Fibroblast of pulmonary artery (primary cell): ENCODE results near the gene CAMSAP1.

Experiments
- DNase-seq: peaks from one replicate; pipeline ENCODE4 v3.0.0-alpha.2; 2010; ENCODE audit warnings: low read depth
- H3K4me3 ChIP-seq: replicated peaks from 2 replicates; pipeline ENCODE4 v1.5.1; 2011; ENCODE audit warnings: low read depth, mild to moderate bottlenecking, control low read depth, low read length, moderate library complexity
- TF ChIP-seq, protein P1 (sequence below): IDR thresholded peaks from 2 replicates; pipeline ENCODE4 v1.5.1; 2011; ENCODE audit warnings: mild to moderate bottlenecking, control low read depth, low read length, inconsistent platforms; ENCODE audit errors: missing control alignments

CAMSAP1 gene

DNA sequence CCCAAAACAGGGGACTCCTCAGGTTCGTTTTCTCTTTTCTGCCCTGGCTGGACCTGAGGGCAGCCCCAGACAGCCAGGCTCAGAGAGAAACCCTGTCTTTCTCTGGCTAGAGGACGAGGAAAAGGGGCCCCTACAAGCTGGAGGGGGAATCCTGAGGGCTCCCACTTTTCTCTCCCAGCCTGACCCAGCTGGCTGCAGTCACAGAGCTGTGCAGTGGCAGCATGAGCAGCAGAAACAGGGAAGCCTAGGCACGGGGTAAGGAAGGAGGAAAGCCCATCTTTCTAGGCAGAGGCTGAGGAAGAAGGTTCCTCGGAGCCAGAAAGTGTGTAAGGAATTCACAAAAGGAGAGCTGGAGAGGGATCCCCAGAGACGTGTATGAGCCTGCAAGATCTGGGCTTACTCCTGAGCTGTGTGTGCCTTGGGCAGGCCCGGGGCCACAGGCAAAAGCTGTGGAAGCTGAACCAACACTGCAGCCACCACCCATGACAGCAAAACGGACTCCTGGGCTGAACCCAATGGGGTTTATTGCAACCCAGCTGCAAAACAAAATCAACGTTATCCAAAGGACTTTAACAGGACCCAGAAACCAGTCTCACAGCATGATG is 16.2 kb downstream of the CAMSAP1 start:
- no peak overlapping the region for H3K4me3 ChIP-seq
- DNase-seq, result no peak
- TF ChIP-seq, protein P1, sequence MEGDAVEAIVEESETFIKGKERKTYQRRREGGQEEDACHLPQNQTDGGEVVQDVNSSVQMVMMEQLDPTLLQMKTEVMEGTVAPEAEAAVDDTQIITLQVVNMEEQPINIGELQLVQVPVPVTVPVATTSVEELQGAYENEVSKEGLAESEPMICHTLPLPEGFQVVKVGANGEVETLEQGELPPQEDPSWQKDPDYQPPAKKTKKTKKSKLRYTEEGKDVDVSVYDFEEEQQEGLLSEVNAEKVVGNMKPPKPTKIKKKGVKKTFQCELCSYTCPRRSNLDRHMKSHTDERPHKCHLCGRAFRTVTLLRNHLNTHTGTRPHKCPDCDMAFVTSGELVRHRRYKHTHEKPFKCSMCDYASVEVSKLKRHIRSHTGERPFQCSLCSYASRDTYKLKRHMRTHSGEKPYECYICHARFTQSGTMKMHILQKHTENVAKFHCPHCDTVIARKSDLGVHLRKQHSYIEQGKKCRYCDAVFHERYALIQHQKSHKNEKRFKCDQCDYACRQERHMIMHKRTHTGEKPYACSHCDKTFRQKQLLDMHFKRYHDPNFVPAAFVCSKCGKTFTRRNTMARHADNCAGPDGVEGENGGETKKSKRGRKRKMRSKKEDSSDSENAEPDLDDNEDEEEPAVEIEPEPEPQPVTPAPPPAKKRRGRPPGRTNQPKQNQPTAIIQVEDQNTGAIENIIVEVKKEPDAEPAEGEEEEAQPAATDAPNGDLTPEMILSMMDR, result no peak

DNA sequence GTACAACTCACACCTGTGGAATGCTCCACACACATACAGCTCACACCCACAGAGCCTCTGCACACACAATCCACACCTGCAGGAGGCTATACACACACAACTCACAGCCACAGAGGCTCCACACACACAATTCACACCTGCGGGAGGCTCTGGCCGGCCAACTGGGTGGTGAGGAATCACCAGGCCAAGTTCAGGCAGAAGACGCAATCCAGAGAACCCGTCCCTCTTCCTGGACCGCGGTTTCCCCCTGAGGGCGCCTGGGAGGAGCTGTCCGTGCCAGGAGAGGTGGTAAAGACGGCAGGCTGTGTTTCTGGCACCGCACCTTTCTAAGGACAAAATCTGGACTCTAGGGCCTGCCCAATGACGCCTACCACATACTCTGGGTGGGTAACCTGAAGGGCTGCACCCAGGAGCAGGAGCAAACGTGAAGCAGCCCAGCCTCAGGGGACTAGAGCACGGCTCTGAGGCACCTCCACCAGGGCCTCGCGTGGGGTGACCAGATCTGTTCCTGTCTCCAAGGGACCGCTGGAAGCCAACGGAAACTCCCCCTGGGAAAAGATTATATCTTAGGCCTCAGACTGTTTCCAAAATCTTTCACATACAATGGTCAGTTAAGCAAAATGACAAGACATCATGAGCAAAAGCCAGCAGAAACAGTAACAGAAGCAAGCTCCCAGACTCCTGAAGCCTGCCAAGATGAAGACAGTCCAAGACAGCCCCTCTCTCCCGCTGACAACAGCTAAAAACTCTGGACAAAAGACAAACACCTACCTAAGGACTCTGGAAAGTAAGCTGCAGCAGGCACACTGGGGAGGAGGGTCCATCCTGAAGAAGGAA is 16.9 kb downstream of the CAMSAP1 start:
- DNase-seq, result no peak
- H3K4me3 ChIP-seq, result no peak overlapping the region
- TF ChIP-seq, protein P1, result no peak

DNA sequence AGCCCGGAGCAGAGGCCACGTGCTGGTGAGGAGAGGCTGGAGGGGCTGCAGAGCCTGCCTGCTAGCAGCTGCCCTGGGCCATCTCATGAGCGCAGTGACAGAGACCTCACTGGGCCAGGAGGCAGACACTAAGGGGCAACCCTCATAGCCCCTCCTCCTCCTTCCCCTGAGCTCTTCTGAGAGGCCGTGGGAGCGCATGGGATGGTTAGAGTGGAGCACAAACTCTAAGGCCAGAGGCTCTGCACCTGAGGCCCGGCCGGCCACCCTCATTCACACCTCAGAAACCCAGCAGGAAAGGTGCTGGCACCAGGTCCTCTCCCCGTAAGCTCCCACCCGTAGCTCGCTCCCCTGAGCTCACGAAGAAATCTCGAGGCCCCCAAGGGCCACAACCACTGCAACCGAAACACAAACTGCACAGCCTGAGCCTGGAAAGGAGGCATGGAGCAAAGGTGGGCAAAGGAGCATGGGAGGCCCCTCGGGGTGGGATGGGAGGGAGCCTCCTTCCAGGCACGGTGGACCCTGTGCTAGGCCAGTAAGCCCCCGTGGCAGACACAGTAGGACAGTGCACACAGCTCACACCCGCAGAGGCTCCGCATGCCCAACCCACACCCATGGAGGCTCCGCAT is 17.7 kb downstream of the CAMSAP1 start:
- no peak for DNase-seq
- TF ChIP-seq, protein P1, result no peak
- H3K4me3 ChIP-seq, result no peak overlapping the region

DNA sequence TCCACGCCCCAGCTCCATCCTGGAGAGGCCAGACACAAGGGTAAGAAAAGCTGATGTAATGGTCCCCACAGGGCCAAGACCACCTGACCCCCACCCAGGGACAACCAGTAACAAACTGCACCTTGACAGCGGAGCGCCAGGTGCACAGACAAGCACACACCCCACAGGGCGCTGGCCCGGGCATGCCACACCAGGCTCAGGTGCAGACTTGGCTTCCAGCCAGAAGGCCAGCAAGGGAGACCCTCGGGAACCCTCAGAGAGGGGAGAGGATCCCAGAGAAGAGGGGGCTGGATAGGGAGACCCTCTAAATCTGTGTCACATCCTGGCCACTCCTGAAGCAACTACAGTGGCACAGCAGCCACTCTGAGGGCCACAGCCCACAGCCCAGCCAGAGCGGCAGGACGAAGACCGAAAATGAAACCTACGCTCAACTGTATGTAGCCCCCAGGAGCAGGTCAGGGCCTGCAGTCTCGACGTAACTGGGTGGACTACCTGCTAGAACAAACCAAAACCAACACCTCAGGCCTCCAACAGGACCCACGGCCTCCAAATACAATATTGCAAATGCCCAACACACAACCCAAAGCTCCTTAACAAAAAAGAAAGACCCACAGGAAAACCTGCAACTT is 18.5 kb downstream of the CAMSAP1 start:
- TF ChIP-seq, protein P1, result no peak
- no peak for DNase-seq
- no peak overlapping the region for H3K4me3 ChIP-seq

DNA sequence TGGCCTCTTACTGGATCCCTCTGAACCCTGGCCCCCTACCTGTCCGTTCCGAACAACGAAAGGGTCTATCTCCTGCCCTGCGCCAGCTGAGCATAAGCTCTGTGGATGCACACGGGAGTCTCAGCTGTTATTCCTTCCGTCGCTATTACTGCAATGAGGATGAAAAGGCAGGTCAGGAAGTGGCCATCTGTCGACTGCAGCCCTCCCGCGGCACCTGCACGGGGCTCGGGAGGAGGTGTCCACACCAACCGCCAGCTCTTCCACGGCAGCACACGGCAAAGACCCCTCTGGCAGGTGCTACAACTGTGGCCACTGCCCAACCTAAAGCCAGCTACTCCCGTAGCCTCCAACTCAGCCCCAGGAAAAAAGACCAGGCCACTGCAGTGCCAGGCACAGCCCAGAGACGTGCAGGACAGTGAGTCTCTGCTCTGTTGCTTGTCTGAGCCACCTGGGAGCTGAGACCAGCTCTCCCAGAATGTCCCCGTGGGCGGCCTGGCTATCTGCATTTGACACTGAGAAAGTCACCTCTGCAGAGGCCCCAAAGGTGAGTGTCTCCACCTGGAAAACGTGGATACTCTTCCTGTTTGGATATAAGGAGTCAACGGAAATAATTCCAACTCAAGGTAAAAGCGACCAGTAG is 19.1 kb downstream of the CAMSAP1 start:
- TF ChIP-seq, protein P1, result no peak
- H3K4me3 ChIP-seq, result no peak overlapping the region
- DNase-seq, result no peak

DNA sequence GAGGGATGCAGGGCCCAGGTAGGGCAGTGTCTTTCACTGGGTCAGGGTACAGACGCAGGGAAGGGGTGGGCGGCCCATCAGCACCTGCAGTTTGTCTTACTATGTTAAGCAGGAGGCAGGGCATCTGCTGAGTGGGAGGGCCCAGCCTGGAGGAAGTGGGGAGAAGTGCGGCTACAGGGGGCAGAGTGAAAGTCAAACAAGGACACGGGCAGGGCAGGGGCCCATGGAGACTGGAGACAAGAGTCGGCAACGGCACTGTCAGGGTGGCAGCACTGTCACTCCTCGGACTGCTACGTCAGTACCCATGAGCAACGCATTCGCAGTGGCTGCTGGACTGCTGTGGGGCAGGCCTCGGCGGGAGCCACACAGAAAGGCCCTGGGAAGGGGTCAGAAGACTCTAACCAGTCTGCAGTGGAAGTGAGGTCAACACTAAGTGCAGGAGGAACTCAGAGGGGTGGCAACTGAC is 19.7 kb downstream of the CAMSAP1 start:
- no peak overlapping the region for H3K4me3 ChIP-seq
- DNase-seq, result no peak
- TF ChIP-seq, protein P1, result no peak
